Left lung (tissue), 10 donors: ENCODE measurements around the gene SNW1. TPM values are rescaled to one million over a fixed set of nuclear protein-coding genes. Genes with fewer than 3 reads are reported as not detected.
"Not testable (repeated sequence)": the region's sequence is repeated elsewhere in the genome, so short reads cannot be mapped to it uniquely, and the experiment has no call there.

Experiments used
- ATAC-seq: fragments of 200-7000 bp; cut with Tn5 transposase; one replicate; pipeline ENCODE4 v1.9.1; 2020; ENCODE audit warnings: moderate library complexity
- DNase-seq, 4 donors: peaks; one replicate each; pipeline ENCODE4 v3.0.0-alpha.2; 2013 to 2020
- H3K27ac ChIP-seq, 2 donors: fragments of 200-600 bp; sonication (generic) in 1 of 2; one replicate each; pipeline versions ENCODE4 v1.5.0 to v1.8.0; 2020 to 2021
- H3K27me3 ChIP-seq, 2 donors: fragments of 200-600 bp; sonication (generic) in 1 of 2; one replicate each; pipeline versions ENCODE4 v1.5.0 to v1.8.0; 2020 to 2021
- H3K36me3 ChIP-seq, 2 donors: fragments of 200-600 bp; sonication (generic) in 1 of 2; one replicate each; pipeline versions ENCODE4 v1.5.0 to v1.8.0; 2020 to 2021
- H3K4me1 ChIP-seq, 2 donors: fragments of 200-600 bp; one replicate each; pipeline ENCODE4 v1.8.0; 2021
- H3K4me3 ChIP-seq, 2 donors: fragments of 200-600 bp; sonication (generic) in 1 of 2; one replicate each; pipeline versions ENCODE4 v1.5.0 to v1.8.0; 2020 to 2021; ENCODE audit warnings: mild to moderate bottlenecking in 1 of 2
- H3K9me3 ChIP-seq, 2 donors: fragments of 200-600 bp; sonication (generic) in 1 of 2; one replicate each; pipeline versions ENCODE4 v1.5.0 to v1.8.0; 2020 to 2021
- CTCF ChIP-seq, 2 donors: fragments of 200-600 bp; sonication (generic) in 1 of 2; IDR thresholded peaks; one replicate each; pipeline versions ENCODE4 v1.5.0 to v1.8.0; 2021; ENCODE audit warnings: antibody characterized with exemption in 2 of 2
- intact Hi-C, 2 donors: fragments of 100-400 bp; cut with DNase I; formaldehyde crosslinking; loops; one replicate each; pipeline versions ENCODE4 v1.11.2 to v1.14.2; 2022
- polyA plus RNA-seq, 6 donors: library from polyadenylated mRNA; unstranded; fragments of 120-200 nt; gene quantifications; one replicate each; pipeline ENCODE4 v1.2.1, GENCODE V29; 2013; ENCODE audit not compliant: insufficient read length in 6 of 6
- total RNA-seq, 2 donors: library from RNA; stranded (reverse); fragmentation: NEBNext Ultra II Directional; extraction: Animal tissue kit (Norgen Biotek cat#: 25700); gene quantifications; one replicate each; pipeline ENCODE4 v1.2.1, GENCODE V29; 2021
- donor health status: DM: no; HTN: yes; CAD: no.
- donor health status: DM: no; HTN: no; CAD: no.

Gene SNW1
- total and polyA plus RNA-seq, 8 donors, result 50.9 to 92.0 (median 77.6) TPM

- intact Hi-C loops, result no loop called here
- ATAC-seq (no peak), DNase-seq (no peak)
- no peak overlapping the region for H3K27ac ChIP-seq
- no peaks in the 10 kb centered on the region for H3K9me3 ChIP-seq
- TF ChIP-seq CTCF (IDR thresholded peaks at IDR 0.05), result no peak
- H3K4me1 ChIP-seq, result peaks cover 11 to 19% of the 10 kb centered on the region in 2 donors
- no peak overlapping the region for H3K4me3 ChIP-seq
- H3K36me3 ChIP-seq, result no peaks in the 10 kb centered on the region
- H3K27me3 ChIP-seq, result no peaks in the 10 kb centered on the region
Measured at GRCh38 chr14:77763978-77764377, 3.0 kb upstream of the SNW1 start.

- Histone ChIP-seq H3K36me3 (no peaks in the 10 kb centered on the region), H3K4me1 (peaks cover 11 to 26% of the 10 kb centered on the region in 2 donors), H3K9me3 (no peaks in the 10 kb centered on the region), H3K4me3 (no peak overlapping the region), H3K27me3 (no peaks in the 10 kb centered on the region), H3K27ac (no peak overlapping the region)
- TF ChIP-seq CTCF (IDR thresholded peaks at IDR 0.05), result no peak
- ATAC-seq, result no peak
- DNase-seq, result no peak
- intact Hi-C loops, result no loop called here
Measured at GRCh38 chr14:77763316-77763715, 2.4 kb upstream of the SNW1 start.

- TF ChIP-seq CTCF (IDR thresholded peaks at IDR 0.05), result peak in 1 of 2 donors; percentile 19
- Histone ChIP-seq H3K27ac (peak overlapping the region; percentile 89 to 96), H3K36me3 (peaks cover 0 to 7% of the 10 kb centered on the region in 2 donors), H3K4me1 (peaks cover 11 to 43% of the 10 kb centered on the region in 2 donors), H3K9me3 (no peaks in the 10 kb centered on the region), H3K4me3 (peak overlapping the region; percentile 84 to 99), H3K27me3 (no peaks in the 10 kb centered on the region)
- peak in 2 of 4 donors; percentile 40 to 56 for DNase-seq
- peak; percentile 46 for ATAC-seq
- intact Hi-C loops, result no loop called here
Measured at GRCh38 chr14:77761205-77761931, 412 bp upstream of the SNW1 start.

GRCh38 chr14:77752799-77753516 lies 8.0 kb downstream of the SNW1 start:
- no peak for DNase-seq
- Histone ChIP-seq H3K27ac (no peak overlapping the region), H3K27me3 (no peaks in the 10 kb centered on the region), H3K9me3 (no peaks in the 10 kb centered on the region), H3K4me1 (peaks cover 0 to 25% of the 10 kb centered on the region in 2 donors), H3K36me3 (peaks cover 4 to 83% of the 10 kb centered on the region in 2 donors), H3K4me3 (no peak overlapping the region)
- intact Hi-C loops, result no loop called here
- ATAC-seq, result no peak
- no peak for TF ChIP-seq CTCF (IDR thresholded peaks at IDR 0.05)

GRCh38 chr14:77752266-77752665 lies 8.7 kb downstream of the SNW1 start:
- Histone ChIP-seq H3K4me3 (no peak overlapping the region), H3K4me1 (peaks cover 0 to 18% of the 10 kb centered on the region in 2 donors), H3K9me3 (no peaks in the 10 kb centered on the region), H3K36me3 (peaks cover 4 to 88% of the 10 kb centered on the region in 2 donors), H3K27ac (no peak overlapping the region), H3K27me3 (no peaks in the 10 kb centered on the region)
- ATAC-seq (no peak), DNase-seq (no peak)
- intact Hi-C loops, result no loop called here
- no peak for TF ChIP-seq CTCF (IDR thresholded peaks at IDR 0.05)

- DNase-seq, H3K4me3 ChIP-seq, ATAC-seq, H3K9me3 ChIP-seq, H3K27ac ChIP-seq, intact Hi-C loops, H3K27me3 ChIP-seq, H3K4me1 ChIP-seq: not testable (repeated sequence)
- H3K36me3 ChIP-seq, result peaks cover 4 to 87% of the 10 kb centered on the region in 2 donors
Measured at GRCh38 chr14:77747425-77747824, 13.5 kb downstream of the SNW1 start.
